Heart left ventricle (tissue), 16 donors: ENCODE measurements around the gene HHIP. TPM values are rescaled to one million over a fixed set of nuclear protein-coding genes. Genes with fewer than 3 reads are reported as not detected.
A peak's percentile ranks its signal among the peaks of the same experiment; 100 is the strongest.

ENCODE experiments used
- ATAC-seq, 4 donors: fragments of 200-7000 bp; cut with Tn5 transposase; one replicate each; pipeline ENCODE4 v1.9.1; 2020 to 2022; ENCODE audit warnings: moderate library complexity in 4 of 4, mild to moderate bottlenecking in 3 of 4, moderate number of reproducible peaks in 1 of 4
- DNase-seq, 5 donors: peaks; one replicate each; pipeline ENCODE4 v3.0.0-alpha.2; 2020
- H3K27ac ChIP-seq, 12 donors: fragments of 200-600 bp; sonication (generic) in 4 of 12; one replicate each; pipeline versions ENCODE4 v1.5.0 to v1.8.0; 2016 to 2022; ENCODE audit warnings: mild to moderate bottlenecking in 2 of 12
- H3K27me3 ChIP-seq, 9 donors: fragments of 200-600 bp; sonication (generic) in 2 of 9; one replicate each; pipeline versions ENCODE4 v1.5.1 to v1.8.0; 2016 to 2022; ENCODE audit warnings: mild to moderate bottlenecking in 3 of 9
- H3K36me3 ChIP-seq, 9 donors: fragments of 200-600 bp; sonication (generic) in 2 of 9; one replicate each; pipeline versions ENCODE4 v1.5.0 to v1.8.0; 2018 to 2022; ENCODE audit warnings: mild to moderate bottlenecking in 2 of 9
- H3K4me1 ChIP-seq, 12 donors: fragments of 200-600 bp; sonication (generic) in 4 of 12; one replicate each; pipeline versions ENCODE4 v1.5.0 to v1.8.0; 2016 to 2022; ENCODE audit warnings: mild to moderate bottlenecking in 3 of 12
- H3K4me3 ChIP-seq, 12 donors: fragments of 200-600 bp; sonication (generic) in 4 of 12; one replicate each; pipeline versions ENCODE4 v1.5.0 to v1.8.0; 2017 to 2022; ENCODE audit warnings: mild to moderate bottlenecking in 9 of 12, moderate library complexity in 4 of 12
- H3K9me3 ChIP-seq, 12 donors: fragments of 200-600 bp; sonication (generic) in 4 of 12; one replicate each; pipeline versions ENCODE4 v1.5.0 to v1.8.0; 2016 to 2022; ENCODE audit warnings: mild to moderate bottlenecking in 1 of 12
- CTCF ChIP-seq, 12 donors: fragments of 200-600 bp; sonication (generic) in 4 of 12; IDR thresholded peaks; one replicate each; pipeline versions ENCODE4 v1.5.0 to v1.8.0; 2018 to 2022; ENCODE audit warnings: antibody characterized with exemption in 12 of 12, mild to moderate bottlenecking in 5 of 12
- POLR2A ChIP-seq, 2 donors: fragments of 450-650 bp; IDR thresholded peaks; one replicate each; pipeline ENCODE4 v1.6.1; 2017; ENCODE audit warnings: antibody characterized with exemption in 2 of 2, mild to moderate bottlenecking in 2 of 2, moderate library complexity in 2 of 2
- WGBS, 4 donors: extraction: QIAGEN DNeasy Blood & Tissue Kit in 2 of 4; methylation state at CpG; one replicate each; pipeline versions ENCODE4 v1.1.5 to v1.1.7; 2013 to 2018; 5-methylcytosine and 5-hydroxymethylcytosine counted together
- intact Hi-C, 10 donors: fragments of 100-400 bp; cut with DNase I; formaldehyde crosslinking; loops; one replicate each; pipeline versions ENCODE4 v1.11.1 to v1.14.2; 2022
- long read RNA-seq, 3 donors: library from polyadenylated mRNA; unstranded; transcript quantifications; one replicate each; pipeline ENCODE4 v2.0.0, GENCODE V29; 2020 to 2021
- polyA plus RNA-seq, 2 donors: library from polyadenylated mRNA; stranded (reverse); fragments of 200-250 nt; gene quantifications; one replicate each; pipeline ENCODE4 v1.2.3, GENCODE V29; 2013
- total RNA-seq, 9 donors: library from RNA; depleted of rRNA in 2 of 9; stranded (reverse); fragments of >200 nt in 2 of 9; fragmentation: NEBNext Ultra II Directional in 3 of 9; extraction: Animal tissue kit (Norgen Biotek cat#: 25700) in 3 of 9; gene quantifications; one replicate each; pipeline versions ENCODE4 v1.1.0 to v1.2.4, GENCODE V29; 2016 to 2023
- donor health status: ischemic (EF 13 %, LVEDD 7.1; RV severe dilation, severe dysfunction).
- donor health status: healthy with polysubstance abuse.
- donor health status: DM: no; HTN: yes; CAD: no.
- donor health status: DM: no; HTN: no; CAD: no.
- donor health status: ischemic (EF 25% LVEDD 6.9; RV normal size, moderate dysfunction).
- donor health status: ischemic (EF 25% LVEDD 5.7; RV mildly dilated, moderate dysfunction).
- donor health status: healthy.
- donor health status: DM: yes; HTN: yes; CAD: no.
- donor health status: ischemic (EF 35%, LVEDD 5.7; RV mildly dilated, moderate dysfunction).
- donor health status: nonischemic (EF 11% LVEDD 7.7; RV severe dilation, severe dysfunction).
- donor health status: DM: yes; HTN: yes; CAD: no.
- donor health status: PGD.
- donor health status: ischemic (EF 29% LVEDD 5.4; RV normal size, mild dysfunction).
- donor health status: nonischemic (EF 23%, LVEDD 6.1; RV moderate dilation, normal function).

HHIP gene, protein sequence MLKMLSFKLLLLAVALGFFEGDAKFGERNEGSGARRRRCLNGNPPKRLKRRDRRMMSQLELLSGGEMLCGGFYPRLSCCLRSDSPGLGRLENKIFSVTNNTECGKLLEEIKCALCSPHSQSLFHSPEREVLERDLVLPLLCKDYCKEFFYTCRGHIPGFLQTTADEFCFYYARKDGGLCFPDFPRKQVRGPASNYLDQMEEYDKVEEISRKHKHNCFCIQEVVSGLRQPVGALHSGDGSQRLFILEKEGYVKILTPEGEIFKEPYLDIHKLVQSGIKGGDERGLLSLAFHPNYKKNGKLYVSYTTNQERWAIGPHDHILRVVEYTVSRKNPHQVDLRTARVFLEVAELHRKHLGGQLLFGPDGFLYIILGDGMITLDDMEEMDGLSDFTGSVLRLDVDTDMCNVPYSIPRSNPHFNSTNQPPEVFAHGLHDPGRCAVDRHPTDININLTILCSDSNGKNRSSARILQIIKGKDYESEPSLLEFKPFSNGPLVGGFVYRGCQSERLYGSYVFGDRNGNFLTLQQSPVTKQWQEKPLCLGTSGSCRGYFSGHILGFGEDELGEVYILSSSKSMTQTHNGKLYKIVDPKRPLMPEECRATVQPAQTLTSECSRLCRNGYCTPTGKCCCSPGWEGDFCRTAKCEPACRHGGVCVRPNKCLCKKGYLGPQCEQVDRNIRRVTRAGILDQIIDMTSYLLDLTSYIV
- 1 to 10 TPM in 1 of 9 donors, under 1 TPM in 3, not detected in 5; 0.04 to 3.8 (median 0.18) TPM for total RNA-seq
- polyA plus RNA-seq: under 1 TPM in 1 of 2 donors, not detected in 1; 0.04 TPM
- long read RNA-seq, donor 1: 0 reads
- long read RNA-seq, donor 2, partial matches to known transcripts: 0 of 2 reads
- long read RNA-seq, donor 2, other reads (novel, unspliced or antisense): 2 of 2 reads
- long read RNA-seq, donor 3: 0 reads

- Histone ChIP-seq H3K4me3 (peak within 1 kb of the TSS in 11 of 12 donors; percentile 24 to 61 (median 51)), H3K9me3 (no peaks in the 10 kb centered on the region), H3K36me3 (no peaks in the 10 kb centered on the region), H3K27ac (no peak within 1 kb of the TSS), H3K27me3 (peaks cover 6 to 58% (median 34%) of the 10 kb centered on the region in 9 donors), H3K4me1 (peaks cover 0 to 27% (median 8%) of the 10 kb centered on the region in 12 donors)
- no peak for TF ChIP-seq POLR2A (IDR thresholded peaks at IDR 0.05)
- TF ChIP-seq CTCF (IDR thresholded peaks at IDR 0.05): no peak
- ATAC-seq: peak in 3 of 4 donors; percentile 68 to 83 (median 73)
- 1 to 3% (median 1%) methylated on average over 22 to 79 of the region's 79 CpGs for WGBS, 4 donors
- peak; percentile 21 to 51 (median 30) for DNase-seq
- intact Hi-C loops: no loop called here
Observed at GRCh38 chr4:144645631-144646522, at the start of gene HHIP. Gene HHIP (plus strand): TSS chr4:144646156. CDS start chr4:144646676, 520 bp downstream.

- WGBS, 4 donors: 92 to 96% (median 95%) methylated on average over 4 of the region's 4 CpGs
- Histone ChIP-seq H3K27ac (no peak overlapping the region), H3K4me3 (no peak overlapping the region), H3K36me3 (no peaks in the 10 kb centered on the region), H3K27me3 (no peaks in the 10 kb centered on the region), H3K4me1 (no peaks in the 10 kb centered on the region), H3K9me3 (peaks cover 0 to 6% (median 0%) of the 10 kb centered on the region in 12 donors)
- DNase-seq: no peak
- TF ChIP-seq CTCF (IDR thresholded peaks at IDR 0.05): no peak
- no peak for TF ChIP-seq POLR2A (IDR thresholded peaks at IDR 0.05)
- no peak for ATAC-seq
- intact Hi-C loops: no loop called here
Observed at GRCh38 chr4:144597171-144597570, 48.8 kb upstream of the HHIP start.

DNA sequence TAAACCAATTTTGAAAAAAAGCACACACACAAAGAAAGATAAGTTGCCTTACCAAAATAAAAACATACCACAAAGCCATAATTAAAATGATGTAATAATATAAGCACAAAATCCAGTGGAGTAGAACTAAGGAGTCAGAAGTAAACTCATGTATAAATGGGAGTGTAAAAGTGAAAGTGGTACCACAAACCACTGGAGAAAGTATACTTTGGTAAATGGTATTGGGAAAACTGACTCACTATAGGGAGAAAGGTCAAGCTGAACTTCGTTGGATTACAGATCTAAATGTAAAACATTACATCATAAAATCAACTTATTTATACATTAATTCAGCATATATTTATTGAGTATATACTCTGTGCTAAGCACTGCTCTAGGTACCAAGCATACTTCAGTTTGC is 46.3 kb upstream of the HHIP start:
- no peak overlapping the region for H3K4me3 ChIP-seq
- H3K27me3 ChIP-seq: no peaks in the 10 kb centered on the region
- intact Hi-C loops: no loop called here
- no peaks in the 10 kb centered on the region for H3K4me1 ChIP-seq
- DNase-seq (no peak), ATAC-seq (no peak)
- no peak overlapping the region for H3K27ac ChIP-seq
- no peaks in the 10 kb centered on the region for H3K36me3 ChIP-seq
- WGBS, 4 donors: 44 to 63% (median 56%) methylated on average over 1 of the region's 1 CpG
- peaks cover 0 to 24% (median 0%) of the 10 kb centered on the region in 12 donors for H3K9me3 ChIP-seq
- no peak for TF ChIP-seq CTCF (IDR thresholded peaks at IDR 0.05)
- no peak for TF ChIP-seq POLR2A (IDR thresholded peaks at IDR 0.05)
